Activated naive CD8-positive, alpha-beta T cell (primary cell): ENCODE results near the gene SPATS2.

Source experiments
- H3K27ac Mint-ChIP-seq: one replicate; pipeline ENCODE4 v1.8.0; 2021; ENCODE audit warnings: mixed read lengths
- H3K27me3 Mint-ChIP-seq: one replicate; pipeline ENCODE4 v1.8.0; 2021; ENCODE audit warnings: mixed read lengths
- H3K36me3 Mint-ChIP-seq: one replicate; pipeline ENCODE4 v1.8.0; 2021; ENCODE audit warnings: mixed read lengths
- H3K4me1 Mint-ChIP-seq: one replicate; pipeline ENCODE4 v1.8.0; 2021; ENCODE audit warnings: low read depth, mixed read lengths
- H3K4me3 Mint-ChIP-seq: one replicate; pipeline ENCODE4 v1.8.0; 2021; ENCODE audit warnings: mild to moderate bottlenecking, mixed read lengths
- H3K9me3 Mint-ChIP-seq: one replicate; pipeline ENCODE4 v1.8.0; 2021; ENCODE audit warnings: low read depth, mixed read lengths

Gene SPATS2

GRCh38 chr12:49535921-49536525, 168.8 kb downstream of the SPATS2 start:
- no peaks in the 10 kb centered on the region for H3K27me3 Mint-ChIP-seq
- peaks cover 16% of the 10 kb centered on the region for H3K4me1 Mint-ChIP-seq
- H3K36me3 Mint-ChIP-seq: no peaks in the 10 kb centered on the region
- no peaks in the 10 kb centered on the region for H3K9me3 Mint-ChIP-seq
- no peak overlapping the region for H3K4me3 Mint-ChIP-seq
- H3K27ac Mint-ChIP-seq: no peak overlapping the region

- Mint-ChIP-seq H3K9me3 (no peaks in the 10 kb centered on the region), H3K4me3 (peak overlapping the region; percentile 83), H3K36me3 (no peaks in the 10 kb centered on the region), H3K4me1 (peaks cover 22% of the 10 kb centered on the region), H3K27me3 (no peaks in the 10 kb centered on the region), H3K27ac (no peak overlapping the region)
Measured at GRCh38 chr12:49536526-49537071, 169.3 kb downstream of the SPATS2 start.

GRCh38 chr12:49537231-49537751, 170.0 kb downstream of the SPATS2 start:
- Mint-ChIP-seq H3K27ac (no peak overlapping the region), H3K36me3 (no peaks in the 10 kb centered on the region), H3K27me3 (no peaks in the 10 kb centered on the region), H3K4me3 (peak overlapping the region; percentile 83), H3K9me3 (no peaks in the 10 kb centered on the region), H3K4me1 (peaks cover 25% of the 10 kb centered on the region)

- Mint-ChIP-seq H3K4me3 (peak overlapping the region; percentile 83), H3K9me3 (no peaks in the 10 kb centered on the region), H3K36me3 (no peaks in the 10 kb centered on the region), H3K27ac (no peak overlapping the region), H3K27me3 (no peaks in the 10 kb centered on the region), H3K4me1 (peaks cover 27% of the 10 kb centered on the region)
Measured at GRCh38 chr12:49537752-49538509, 170.7 kb downstream of the SPATS2 start.

GRCh38 chr12:49538510-49539403, 171.5 kb downstream of the SPATS2 start, which contains the start of gene KCNH3:
KCNH3 (plus strand) TSS chr12:49539030; CDS start chr12:49539417, 387 bp downstream.
- H3K36me3 Mint-ChIP-seq: no peaks in the 10 kb centered on the region
- peak within 1 kb of the TSS; percentile 82 for H3K4me3 Mint-ChIP-seq
- H3K9me3 Mint-ChIP-seq: no peaks in the 10 kb centered on the region
- H3K4me1 Mint-ChIP-seq: peaks cover 33% of the 10 kb centered on the region
- H3K27me3 Mint-ChIP-seq: no peaks in the 10 kb centered on the region
- H3K27ac Mint-ChIP-seq: no peak within 1 kb of the TSS

- Mint-ChIP-seq H3K27me3 (no peaks in the 10 kb centered on the region), H3K36me3 (no peaks in the 10 kb centered on the region), H3K9me3 (no peaks in the 10 kb centered on the region), H3K4me3 (peak overlapping the region; percentile 42), H3K27ac (no peak overlapping the region), H3K4me1 (peaks cover 33% of the 10 kb centered on the region)
Measured at GRCh38 chr12:49539406-49540228, 172.4 kb downstream of the SPATS2 start.

GRCh38 chr12:49540229-49541139, 173.2 kb downstream of the SPATS2 start:
- Mint-ChIP-seq H3K4me3 (peak overlapping the region; percentile 6), H3K4me1 (peaks cover 33% of the 10 kb centered on the region), H3K27me3 (no peaks in the 10 kb centered on the region), H3K9me3 (no peaks in the 10 kb centered on the region), H3K36me3 (no peaks in the 10 kb centered on the region), H3K27ac (no peak overlapping the region)

- H3K9me3 Mint-ChIP-seq: no peaks in the 10 kb centered on the region
- H3K27ac Mint-ChIP-seq: no peak overlapping the region
- no peaks in the 10 kb centered on the region for H3K27me3 Mint-ChIP-seq
- H3K4me1 Mint-ChIP-seq: peaks cover 33% of the 10 kb centered on the region
- H3K4me3 Mint-ChIP-seq: no peak overlapping the region
- no peaks in the 10 kb centered on the region for H3K36me3 Mint-ChIP-seq
Measured at GRCh38 chr12:49541140-49541861, 174.0 kb downstream of the SPATS2 start.

- H3K27me3 Mint-ChIP-seq: no peaks in the 10 kb centered on the region
- H3K27ac Mint-ChIP-seq: no peak overlapping the region
- H3K36me3 Mint-ChIP-seq: no peaks in the 10 kb centered on the region
- peaks cover 33% of the 10 kb centered on the region for H3K4me1 Mint-ChIP-seq
- no peaks in the 10 kb centered on the region for H3K9me3 Mint-ChIP-seq
- no peak overlapping the region for H3K4me3 Mint-ChIP-seq
Measured at GRCh38 chr12:49541911-49542505, 174.7 kb downstream of the SPATS2 start.

- peaks cover 34% of the 10 kb centered on the region for H3K4me1 Mint-ChIP-seq
- no peaks in the 10 kb centered on the region for H3K36me3 Mint-ChIP-seq
- no peak overlapping the region for H3K27ac Mint-ChIP-seq
- no peaks in the 10 kb centered on the region for H3K9me3 Mint-ChIP-seq
- no peak overlapping the region for H3K4me3 Mint-ChIP-seq
- H3K27me3 Mint-ChIP-seq: no peaks in the 10 kb centered on the region
Measured at GRCh38 chr12:49542592-49543160, 175.4 kb downstream of the SPATS2 start.

GRCh38 chr12:49543221-49543913, 176.1 kb downstream of the SPATS2 start:
- Mint-ChIP-seq H3K4me1 (peaks cover 35% of the 10 kb centered on the region), H3K27me3 (no peaks in the 10 kb centered on the region), H3K27ac (no peak overlapping the region), H3K4me3 (no peak overlapping the region), H3K9me3 (no peaks in the 10 kb centered on the region), H3K36me3 (no peaks in the 10 kb centered on the region)
